ENCODE results near the gene TMCO4.
"Not testable (repeated sequence)": the region's sequence is repeated elsewhere in the genome, so short reads cannot be mapped to it uniquely, and the experiment has no call there.

The TMCO4 gene

DNA sequence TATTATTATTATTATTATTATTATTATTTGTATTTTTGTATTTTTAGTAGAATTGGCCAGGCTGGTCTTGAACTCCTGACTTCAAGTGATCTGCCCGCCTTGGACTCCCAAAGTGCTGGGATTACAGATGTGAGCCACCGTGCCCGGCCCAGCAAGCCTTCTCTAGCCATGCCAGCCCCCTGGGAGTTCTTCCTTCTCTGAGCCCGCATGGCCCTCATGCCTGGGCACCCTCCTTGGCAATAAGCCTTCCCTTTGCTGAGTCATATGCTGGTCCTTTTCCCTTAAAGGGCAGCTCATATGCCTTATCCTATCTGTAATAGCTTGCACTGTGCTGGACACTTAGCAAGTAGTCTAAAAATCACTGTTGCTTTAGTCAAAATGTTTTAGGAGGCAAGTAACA lies 164.1 kb downstream of the TMCO4 start:
- no peak overlapping the region for H3K4me3 ChIP-seq (ENCODE audit: low read depth, low read length)
- no peaks in the 10 kb centered on the region for H3K36me3 ChIP-seq (ENCODE audit: control insufficient read depth, insufficient read depth, low read length)
- no peaks in the 10 kb centered on the region for H3K27me3 ChIP-seq (ENCODE audit: control insufficient read depth, insufficient read depth, low read length)
- peaks cover 6% of the 10 kb centered on the region for H3K4me1 ChIP-seq (ENCODE audit: control insufficient read depth, insufficient read depth, low read length)
- no peak overlapping the region for H3K9ac ChIP-seq (ENCODE audit: low read depth, low read length)
- H3K27ac ChIP-seq (ENCODE audit: low read depth, low read length) = no peak overlapping the region
- no peaks in the 10 kb centered on the region for H3K9me3 ChIP-seq (ENCODE audit: control insufficient read depth, insufficient read depth, low read length)

DNA sequence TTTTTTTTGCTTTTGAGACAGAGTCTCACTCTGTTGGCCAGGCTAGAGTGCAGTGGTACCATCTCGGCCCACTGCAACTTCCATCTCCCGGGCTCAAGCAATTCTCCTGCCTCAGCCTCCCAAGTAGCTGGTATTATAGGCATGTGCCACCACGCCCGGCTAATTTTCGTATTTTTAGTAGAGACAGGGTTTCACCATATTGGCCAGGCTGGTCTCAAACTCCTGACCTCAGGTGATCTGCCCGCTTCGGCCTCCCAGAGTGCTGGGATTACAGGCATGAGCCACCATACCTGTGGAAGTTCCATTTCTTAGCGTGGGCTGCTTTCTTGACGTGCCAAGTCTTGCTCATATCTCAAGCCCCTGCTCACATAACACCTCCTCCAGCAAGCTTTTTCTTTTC lies 164.7 kb downstream of the TMCO4 start:
- not testable (repeated sequence) for H3K36me3 ChIP-seq (ENCODE audit: control insufficient read depth, insufficient read depth, low read length); H3K4me1 ChIP-seq (ENCODE audit: control insufficient read depth, insufficient read depth, low read length); H3K9me3 ChIP-seq (ENCODE audit: control insufficient read depth, insufficient read depth, low read length); H3K27ac ChIP-seq (ENCODE audit: low read depth, low read length); H3K27me3 ChIP-seq (ENCODE audit: control insufficient read depth, insufficient read depth, low read length); H3K4me3 ChIP-seq (ENCODE audit: low read depth, low read length); H3K9ac ChIP-seq (ENCODE audit: low read depth, low read length)

DNA sequence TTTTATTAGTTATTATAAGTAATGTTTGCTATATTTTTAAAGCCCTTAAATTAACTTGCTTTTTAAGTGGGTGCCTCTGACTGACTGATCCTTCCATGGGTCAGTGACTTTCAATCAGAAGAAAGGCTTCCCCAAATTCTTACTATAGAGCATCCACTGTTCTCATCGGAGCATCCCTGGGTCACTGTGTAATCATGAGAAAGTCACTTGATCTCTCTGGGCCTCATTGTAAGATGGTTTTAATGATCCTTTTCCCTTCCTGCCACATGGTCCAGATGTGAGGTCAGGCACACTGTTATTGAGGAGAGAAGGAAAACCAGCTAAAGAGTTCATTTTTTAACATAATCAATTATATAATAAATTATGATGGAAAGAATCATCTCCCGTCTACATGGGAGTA lies 166.6 kb downstream of the TMCO4 start:
- no peak overlapping the region for H3K27ac ChIP-seq (ENCODE audit: low read depth, low read length)
- no peaks in the 10 kb centered on the region for H3K36me3 ChIP-seq (ENCODE audit: control insufficient read depth, insufficient read depth, low read length)
- H3K4me3 ChIP-seq (ENCODE audit: low read depth, low read length) = no peak overlapping the region
- H3K9me3 ChIP-seq (ENCODE audit: control insufficient read depth, insufficient read depth, low read length) = no peaks in the 10 kb centered on the region
- H3K4me1 ChIP-seq (ENCODE audit: control insufficient read depth, insufficient read depth, low read length) = peaks cover 14% of the 10 kb centered on the region; the same call in 1 of the 2 replicates
- H3K27me3 ChIP-seq (ENCODE audit: control insufficient read depth, insufficient read depth, low read length) = no peaks in the 10 kb centered on the region
- no peak overlapping the region for H3K9ac ChIP-seq (ENCODE audit: low read depth, low read length)
